HepG2 (cell line): ENCODE results near the gene CDK5RAP2. TPM values are rescaled to one million over a fixed set of nuclear protein-coding genes. Genes with fewer than 3 reads are reported as not detected.

Source experiments
- BRF2 ChIP-seq: sonication (generic); formaldehyde crosslinking; IDR thresholded peaks from 2 replicates; pipeline ENCODE4 v1.8.1; 2022; ENCODE audit warnings: mild to moderate bottlenecking, missing genetic modification reagents
- ESRRA ChIP-seq: sonication (generic); formaldehyde crosslinking; IDR thresholded peaks from 2 replicates; pipeline ENCODE4 v1.5.1; 2020; ENCODE audit warnings: mild to moderate bottlenecking, low read depth, missing genetic modification reagents
- RERE ChIP-seq: IDR thresholded peaks from 2 replicates; pipeline ENCODE4 v1.6.1; 2016; ENCODE audit warnings: low read depth, missing genetic modification reagents, missing compliant biosample characterization
- ZNF205 ChIP-seq: IDR thresholded peaks from 2 replicates; pipeline ENCODE4 v1.6.1; 2018; ENCODE audit warnings: missing biosample characterization, missing genetic modification reagents
- polyA plus RNA-seq, 8 experiments: library from polyadenylated mRNA; depleted of rRNA in 3 of 8; stranded (reverse) in 7 of 8; unstranded in 1 of 8; fragments of >200 nt; fragmentation: Illumina TruSeq in 4 of 8; extraction: Trizol in 4 of 8; gene quantifications; 2 replicates each; pipeline versions ENCODE4 v1.2.1 to v1.2.3, GENCODE V29; 2011 to 2016; ENCODE audit warnings: low read depth in 4 of 8, missing spikeins in 1 of 8, mixed read lengths in 1 of 8; ENCODE audit not compliant: insufficient read depth in 1 of 8
- total RNA-seq, 5 experiments: library from RNA; depleted of rRNA; stranded (reverse); fragments of >200 nt; fragmentation: Illumina TruSeq; extraction: Trizol; gene quantifications; 2 replicates each; pipeline ENCODE4 v1.2.3, GENCODE V29; 2016; ENCODE audit warnings: low read depth in 1 of 5
- TF ChIP-seq, protein P1 (sequence below): IDR thresholded peaks from 2 replicates; pipeline ENCODE4 v1.6.1; 2016; ENCODE audit warnings: mild to moderate bottlenecking, missing biosample characterization, missing genetic modification reagents

Gene CDK5RAP2
- total and polyA plus RNA-seq, 2 of the 13 experiments (the other 11 are each of a cell fraction or from before 2014, with no cell fraction given), result 31.8 to 42.2 TPM

GRCh38 chr9:120610975-120611689 is 31.2 kb upstream of the CDK5RAP2 start (continued):
- TF ChIP-seq RERE (CRISPR knock-in tag) (no peak), ESRRA (CRISPR knock-in tag) (no peak), BRF2 (CRISPR knock-in tag) (no peak), ZNF205 (CRISPR knock-in tag) (no peak)
- TF ChIP-seq, protein P1, sequence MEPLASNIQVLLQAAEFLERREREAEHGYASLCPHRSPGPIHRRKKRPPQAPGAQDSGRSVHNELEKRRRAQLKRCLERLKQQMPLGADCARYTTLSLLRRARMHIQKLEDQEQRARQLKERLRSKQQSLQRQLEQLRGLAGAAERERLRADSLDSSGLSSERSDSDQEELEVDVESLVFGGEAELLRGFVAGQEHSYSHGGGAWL, result no peak
